Neuronal stem cell (in vitro differentiated cells): ENCODE measurements around the gene SLC25A53.
"Not testable (repeated sequence)": the region's sequence is repeated elsewhere in the genome, so short reads cannot be mapped to it uniquely, and the experiment has no call there.

Experiments used
- DNase-seq: peaks from one replicate; pipeline ENCODE4 v3.0.0-alpha.2; 2013; ENCODE audit warnings: low spot score
- H2AFZ ChIP-seq: one replicate; pipeline ENCODE4 v1.6.1; 2013; ENCODE audit warnings: mild to moderate bottlenecking, low read length, inconsistent platforms
- H2AK5ac ChIP-seq: 2 replicates; pipeline ENCODE4 v1.6.1; 2013; ENCODE audit warnings: low read depth, mild to moderate bottlenecking, inconsistent platforms, low read length, moderate library complexity, mixed read lengths
- H2BK120ac ChIP-seq: 2 replicates; pipeline ENCODE4 v1.6.1; 2013; ENCODE audit warnings: low read depth, mild to moderate bottlenecking, inconsistent platforms, low read length, moderate library complexity, mixed read lengths
- H2BK12ac ChIP-seq: one replicate; pipeline ENCODE4 v1.6.1; 2013; ENCODE audit warnings: low read length, inconsistent platforms
- H2BK15ac ChIP-seq: 2 replicates; pipeline ENCODE4 v1.6.1; 2013; ENCODE audit warnings: mild to moderate bottlenecking, low read length, inconsistent platforms, mixed read lengths
- H2BK5ac ChIP-seq: one replicate; pipeline ENCODE4 v1.6.1; 2013; ENCODE audit warnings: inconsistent platforms, mild to moderate bottlenecking, low read length, moderate library complexity
- H3K14ac ChIP-seq: one replicate; pipeline ENCODE4 v1.6.1; 2013; ENCODE audit warnings: low read length, inconsistent platforms
- H3K18ac ChIP-seq: 2 replicates; pipeline ENCODE4 v1.6.1; 2013; ENCODE audit warnings: low read length, inconsistent platforms
- H3K23ac ChIP-seq: 2 replicates; pipeline ENCODE4 v1.6.1; 2013; ENCODE audit warnings: low read depth, mild to moderate bottlenecking, mixed read lengths, low read length, inconsistent platforms; ENCODE audit not compliant: poor library complexity
- H3K27ac ChIP-seq: replicated peaks from 3 replicates; pipeline ENCODE4 v1.5.1; 2013; ENCODE audit warnings: low read length, inconsistent platforms
- H3K27me3 ChIP-seq, 3 experiments: 2 replicates each; pipeline ENCODE4 v1.6.1; 2013; ENCODE audit warnings: low read length in 3 of 3, mild to moderate bottlenecking in 2 of 3, inconsistent platforms in 1 of 3, low read depth in 1 of 3, mixed read lengths in 1 of 3, moderate library complexity in 1 of 3; ENCODE audit not compliant: control insufficient read depth in 3 of 3, insufficient read depth in 3 of 3
- H3K36me3 ChIP-seq, 2 donors: replicated peaks in 1 of 2; 2 replicates each; pipeline ENCODE4 v1.6.1; 2013; ENCODE audit warnings: low read length in 2 of 2; ENCODE audit not compliant: control insufficient read depth in 2 of 2, insufficient read depth in 2 of 2
- H3K4ac ChIP-seq: 2 replicates; pipeline ENCODE4 v1.6.1; 2013; ENCODE audit warnings: inconsistent platforms, mild to moderate bottlenecking, low read length, moderate library complexity
- H3K4me1 ChIP-seq, 2 donors: 1 replicate in 1 of 2; 2 replicates in 1 of 2; pipeline ENCODE4 v1.6.1; 2013; ENCODE audit warnings: low read length in 2 of 2, low read depth in 1 of 2; ENCODE audit not compliant: control insufficient read depth in 2 of 2, insufficient read depth in 1 of 2
- H3K4me2 ChIP-seq: one replicate; pipeline ENCODE4 v1.6.1; 2013; ENCODE audit warnings: mild to moderate bottlenecking, low read length, inconsistent platforms; ENCODE audit not compliant: insufficient read depth, poor library complexity, severe bottlenecking
- H3K4me3 ChIP-seq, 2 donors: 2 replicates each; pipeline ENCODE4 v1.5.1; 2013; ENCODE audit warnings: low read length in 2 of 2, mild to moderate bottlenecking in 2 of 2, inconsistent platforms in 1 of 2, moderate library complexity in 1 of 2
- H3K79me1 ChIP-seq: one replicate; pipeline ENCODE4 v1.6.1; 2013; ENCODE audit warnings: low read depth, mild to moderate bottlenecking, inconsistent platforms, low read length, moderate library complexity
- H3K9ac ChIP-seq: one replicate; pipeline ENCODE4 v1.6.1; 2013; ENCODE audit warnings: mild to moderate bottlenecking, low read depth, low read length, inconsistent platforms; ENCODE audit not compliant: poor library complexity
- H3K9me3 ChIP-seq, 2 donors: replicated peaks in 1 of 2; 2 replicates each; pipeline versions ENCODE3 to v1.6.1; 2013; ENCODE audit warnings: low read length in 2 of 2, mild to moderate bottlenecking in 2 of 2, inconsistent platforms in 1 of 2, low read depth in 1 of 2, mixed read lengths in 1 of 2, moderate library complexity in 1 of 2; ENCODE audit not compliant: control insufficient read depth in 2 of 2, insufficient read depth in 1 of 2
- H4K8ac ChIP-seq: one replicate; pipeline ENCODE4 v1.6.1; 2013; ENCODE audit warnings: low read depth, mild to moderate bottlenecking, inconsistent platforms, low read length, moderate library complexity
- H4K91ac ChIP-seq: one replicate; pipeline ENCODE4 v1.6.1; 2013; ENCODE audit warnings: low read length, low read depth, mild to moderate bottlenecking, inconsistent platforms; ENCODE audit not compliant: poor library complexity
- WGBS, 2 donors: extraction: QIAGEN DNeasy Blood & Tissue Kit; methylation state at CpG; one replicate each; pipeline ENCODE4 v1.1.7; 2013; ENCODE audit warnings: missing lambda C conversion rate in 2 of 2, mixed read lengths in 1 of 2; ENCODE audit not compliant: insufficient read length in 2 of 2, insufficient replicate concordance in 1 of 2; ENCODE audit errors: extremely low coverage in 2 of 2; 5-methylcytosine and 5-hydroxymethylcytosine counted together

The SLC25A53 gene

GRCh38 chrX:104084063-104084462 is 72.7 kb downstream of the SLC25A53 start:
- Histone ChIP-seq H3K9me3 (no peaks in the 10 kb centered on the region), H2BK120ac (no peak overlapping the region), H4K91ac (no peak overlapping the region), H3K79me1 (no peaks in the 10 kb centered on the region), H3K23ac (no peak overlapping the region), H3K27me3 (peaks cover 0 to 2% (median 0%) of the 10 kb centered on the region in 3 experiments), H3K36me3 (no peaks in the 10 kb centered on the region), H3K18ac (no peak overlapping the region), H3K14ac (no peak overlapping the region), H2BK15ac (no peak overlapping the region), H3K4me1 (no peaks in the 10 kb centered on the region), H3K9ac (no peak overlapping the region), H3K4me2 (no peak overlapping the region), H2AFZ (no peak overlapping the region), H4K8ac (no peak overlapping the region), H3K4me3 (no peak overlapping the region), H3K4ac (no peak overlapping the region), H2BK5ac (no peak overlapping the region), H2AK5ac (no peak overlapping the region), H3K27ac (no peak overlapping the region), H2BK12ac (no peak overlapping the region)
- no peak for DNase-seq
- WGBS, 2 donors, result no CpG with 5 or more reads among the region's 4 CpGs

GRCh38 chrX:104077854-104078253 is 79.0 kb downstream of the SLC25A53 start:
- not testable (repeated sequence) for H2AK5ac ChIP-seq, H3K14ac ChIP-seq, H3K4ac ChIP-seq, H4K8ac ChIP-seq, H3K23ac ChIP-seq, H3K9me3 ChIP-seq, H3K36me3 ChIP-seq, DNase-seq, H3K27me3 ChIP-seq, H3K9ac ChIP-seq, H2BK15ac ChIP-seq, H2BK12ac ChIP-seq, H3K27ac ChIP-seq, H3K4me1 ChIP-seq, H2BK120ac ChIP-seq, H2AFZ ChIP-seq, H2BK5ac ChIP-seq, H3K79me1 ChIP-seq, H4K91ac ChIP-seq, H3K4me3 ChIP-seq, H3K4me2 ChIP-seq, H3K18ac ChIP-seq
- WGBS, 2 donors, result no CpG with 5 or more reads among the region's 6 CpGs

- not testable (repeated sequence) for H2BK15ac ChIP-seq, H2AFZ ChIP-seq, H3K4ac ChIP-seq, H3K79me1 ChIP-seq, H3K4me1 ChIP-seq, H3K27me3 ChIP-seq, H2BK120ac ChIP-seq, H3K23ac ChIP-seq, H3K18ac ChIP-seq, H3K27ac ChIP-seq, H3K4me3 ChIP-seq, H3K4me2 ChIP-seq, H3K9ac ChIP-seq, H4K8ac ChIP-seq, H3K9me3 ChIP-seq, H2AK5ac ChIP-seq, H3K14ac ChIP-seq, DNase-seq, H2BK5ac ChIP-seq, H3K36me3 ChIP-seq, H2BK12ac ChIP-seq, H4K91ac ChIP-seq
- WGBS, 2 donors, result no CpG with 5 or more reads among the region's 46 CpGs
Observed at GRCh38 chrX:104075778-104076445, 80.9 kb downstream of the SLC25A53 start, which contains the start of gene TMSB15C. TSS of gene TMSB15C (minus strand) at chrX:104076236.

- not testable (repeated sequence) for DNase-seq, H2BK15ac ChIP-seq, H3K4ac ChIP-seq, H3K27ac ChIP-seq, H3K14ac ChIP-seq, H4K91ac ChIP-seq, H2BK12ac ChIP-seq, H2BK5ac ChIP-seq, H3K36me3 ChIP-seq, H2BK120ac ChIP-seq, H2AFZ ChIP-seq, H4K8ac ChIP-seq, H3K18ac ChIP-seq, H3K79me1 ChIP-seq, H3K9me3 ChIP-seq, H3K9ac ChIP-seq, H3K4me3 ChIP-seq, H3K4me2 ChIP-seq, H3K23ac ChIP-seq, H2AK5ac ChIP-seq, H3K4me1 ChIP-seq, H3K27me3 ChIP-seq
- WGBS, 2 donors, result no CpG with 5 or more reads among the region's 18 CpGs
Observed at GRCh38 chrX:104062636-104063035, 94.2 kb downstream of the SLC25A53 start.
